ENCODE results near the gene LMBRD1. TPM values are rescaled to one million over a fixed set of nuclear protein-coding genes. Genes with fewer than 3 reads are reported as not detected.

The LMBRD1 gene
- polyA plus RNA-seq, 1 donor (not counting 4 experiments of a cell fraction or from before 2014, with no cell fraction given): 30.1 TPM

DNA sequence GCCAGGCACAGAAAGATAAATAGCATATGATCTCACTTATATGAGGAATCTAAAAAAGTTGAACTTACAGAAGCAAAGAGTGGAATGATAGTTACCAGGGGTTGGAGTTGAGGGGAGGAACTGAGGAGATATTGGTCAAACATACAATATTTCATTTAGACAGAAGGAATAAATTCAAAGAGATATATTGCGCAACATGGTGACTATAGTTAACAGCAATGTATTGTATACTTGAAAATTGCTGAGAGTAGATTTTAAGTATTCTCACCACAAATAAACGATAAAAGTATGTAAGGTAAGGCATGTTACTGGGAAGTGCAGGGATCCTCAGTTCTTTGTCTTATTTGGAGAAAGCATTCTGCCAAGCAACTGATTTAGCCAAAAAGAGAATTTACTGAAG is 171.9 kb downstream of the LMBRD1 start:
- Histone ChIP-seq H3K4me1 (ENCODE audit: control insufficient read depth, extremely low read depth, insufficient read depth, low read length) (no peaks in the 10 kb centered on the region), H3K27me3 (ENCODE audit: control insufficient read depth, extremely low read depth, insufficient read depth, low read length) (no peaks in the 10 kb centered on the region), H3K9me3 (ENCODE audit: control insufficient read depth, low read depth, low read length) (no peaks in the 10 kb centered on the region), H3K4me3 (ENCODE audit: control insufficient read depth in 2 of 3, extremely low read depth in 1 of 3, insufficient read depth in 2 of 3, low read depth in 1 of 3, low read length in 3 of 3) (no peak overlapping the region), H3K27ac (ENCODE audit: control insufficient read depth, insufficient read depth, low read length) (no peak overlapping the region), H3K9ac (ENCODE audit: control insufficient read depth, extremely low read depth, insufficient read depth, low read length) (no peak overlapping the region), H3K4me2 (ENCODE audit: control insufficient read depth, extremely low read depth, insufficient read depth, low read depth, low read length) (no peak overlapping the region), H3K9me1 (ENCODE audit: control insufficient read depth, extremely low read depth, insufficient read depth, low read length) (no peaks in the 10 kb centered on the region), H3K79me2 (ENCODE audit: control insufficient read depth, insufficient read depth, low read length) (no peaks in the 10 kb centered on the region), H3K36me3 (ENCODE audit: control insufficient read depth in 2 of 2, extremely low read depth in 1 of 2, insufficient read depth in 2 of 2, low read length in 2 of 2) (no peaks in the 10 kb centered on the region), H4K20me1 (ENCODE audit: control insufficient read depth, extremely low read depth, insufficient read depth, low read length) (no peaks in the 10 kb centered on the region), H2AFZ (ENCODE audit: control insufficient read depth, low read length) (no peak overlapping the region)
- dilution Hi-C loops (cut with MboI; ENCODE audit: extremely low pct_ligation_motif_present, low sequenced_read_pairs): no loop called here
- TF ChIP-seq, protein P1, sequence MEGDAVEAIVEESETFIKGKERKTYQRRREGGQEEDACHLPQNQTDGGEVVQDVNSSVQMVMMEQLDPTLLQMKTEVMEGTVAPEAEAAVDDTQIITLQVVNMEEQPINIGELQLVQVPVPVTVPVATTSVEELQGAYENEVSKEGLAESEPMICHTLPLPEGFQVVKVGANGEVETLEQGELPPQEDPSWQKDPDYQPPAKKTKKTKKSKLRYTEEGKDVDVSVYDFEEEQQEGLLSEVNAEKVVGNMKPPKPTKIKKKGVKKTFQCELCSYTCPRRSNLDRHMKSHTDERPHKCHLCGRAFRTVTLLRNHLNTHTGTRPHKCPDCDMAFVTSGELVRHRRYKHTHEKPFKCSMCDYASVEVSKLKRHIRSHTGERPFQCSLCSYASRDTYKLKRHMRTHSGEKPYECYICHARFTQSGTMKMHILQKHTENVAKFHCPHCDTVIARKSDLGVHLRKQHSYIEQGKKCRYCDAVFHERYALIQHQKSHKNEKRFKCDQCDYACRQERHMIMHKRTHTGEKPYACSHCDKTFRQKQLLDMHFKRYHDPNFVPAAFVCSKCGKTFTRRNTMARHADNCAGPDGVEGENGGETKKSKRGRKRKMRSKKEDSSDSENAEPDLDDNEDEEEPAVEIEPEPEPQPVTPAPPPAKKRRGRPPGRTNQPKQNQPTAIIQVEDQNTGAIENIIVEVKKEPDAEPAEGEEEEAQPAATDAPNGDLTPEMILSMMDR (optimal IDR thresholded peaks at IDR 0.05 in 1 of 3, IDR thresholded peaks at IDR 0.05 in 1 of 3, conservative IDR thresholded peaks at IDR 0.05 in 1 of 3; ENCODE audit: extremely low read depth in 1 of 3, insufficient read depth in 2 of 3, low read length in 3 of 3): no peak
- no peak for TF ChIP-seq EZH2 (IDR thresholded peaks at IDR 0.05; ENCODE audit: low read length)
- no peak for FAIRE-seq
- DNase-seq (ENCODE audit: low read depth, low spot score): no peak

Other genes starting within 250 kb of the LMBRD1 start
- not detected in 3 replicates for gene COL19A1, start 69.5 kb upstream of the LMBRD1 start, polyA plus RNA-seq